HPDE6-E6E7 (cell line): ENCODE data around the gene IMP4.
A peak's percentile ranks its signal among the peaks of the same experiment; 100 is the strongest.
"Not testable (repeated sequence)": the region's sequence is repeated elsewhere in the genome, so short reads cannot be mapped to it uniquely, and the experiment has no call there.

Source experiments
- DNase-seq: peaks from one replicate; pipeline ENCODE4 v3.0.0; 2011; ENCODE audit warnings: missing footprints; ENCODE audit errors: extremely low spot score

Gene IMP4, protein sequence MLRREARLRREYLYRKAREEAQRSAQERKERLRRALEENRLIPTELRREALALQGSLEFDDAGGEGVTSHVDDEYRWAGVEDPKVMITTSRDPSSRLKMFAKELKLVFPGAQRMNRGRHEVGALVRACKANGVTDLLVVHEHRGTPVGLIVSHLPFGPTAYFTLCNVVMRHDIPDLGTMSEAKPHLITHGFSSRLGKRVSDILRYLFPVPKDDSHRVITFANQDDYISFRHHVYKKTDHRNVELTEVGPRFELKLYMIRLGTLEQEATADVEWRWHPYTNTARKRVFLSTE

GRCh38 chr2:130342533-130343275 is at the start of gene IMP4:
Gene IMP4 (plus strand): TSS chr2:130342897. CDS start chr2:130342933, 36 bp downstream.
- peak; percentile 85 for DNase-seq

DNA sequence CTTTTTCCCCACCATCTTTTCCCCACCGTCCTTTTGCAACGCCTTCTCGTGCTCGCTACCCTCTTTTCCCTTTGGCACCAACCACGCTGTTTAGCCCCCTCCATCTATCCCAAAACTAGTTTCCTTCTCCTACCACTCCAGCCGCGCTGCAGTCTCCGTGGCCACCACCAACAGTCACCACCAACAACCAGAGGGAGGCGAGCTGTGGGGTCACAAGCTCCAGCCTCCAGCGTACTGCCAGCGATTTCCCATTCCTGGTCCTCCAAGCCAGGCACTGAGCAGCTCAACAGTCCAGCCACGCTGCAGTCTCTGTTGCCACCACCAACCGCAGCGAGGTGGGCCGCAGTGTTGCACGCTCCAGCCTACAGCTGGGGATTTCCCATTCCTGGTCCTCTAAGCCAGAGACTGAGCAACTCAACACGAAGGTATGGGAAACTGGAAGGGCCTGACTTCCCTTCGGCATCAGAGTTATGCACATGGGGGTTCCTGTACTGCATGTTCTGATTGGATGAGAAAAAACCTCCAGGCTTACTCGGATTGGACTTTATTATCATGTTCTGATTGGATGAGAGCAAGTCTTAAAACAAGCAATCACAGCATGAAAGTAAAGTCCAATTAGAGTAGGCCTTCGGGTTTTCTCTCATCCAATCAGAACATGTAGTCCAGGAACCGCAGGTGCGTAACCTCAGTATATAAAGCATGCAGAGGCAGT is 42.3 kb upstream of the IMP4 start:
- no peak for DNase-seq

DNA sequence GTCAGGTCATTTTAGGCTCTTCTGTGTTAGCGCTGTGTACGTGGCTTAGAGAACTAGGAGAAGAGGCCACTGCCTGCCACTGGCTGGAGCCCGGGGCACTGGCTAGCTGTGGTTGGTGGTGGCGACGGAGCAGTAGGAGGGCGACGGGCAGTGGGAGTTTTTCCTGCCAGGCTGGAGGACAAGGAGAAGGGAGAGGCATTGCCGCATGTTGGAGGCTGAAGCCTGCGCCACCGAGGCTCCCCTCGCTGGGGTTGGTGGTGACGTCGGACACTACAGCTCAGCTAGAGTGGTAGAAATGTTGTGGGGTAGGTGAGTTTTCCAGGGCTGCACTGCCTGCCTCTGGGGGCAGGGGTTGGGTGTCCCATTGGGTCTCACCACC is 41.7 kb upstream of the IMP4 start:
- DNase-seq, result no peak

DNA sequence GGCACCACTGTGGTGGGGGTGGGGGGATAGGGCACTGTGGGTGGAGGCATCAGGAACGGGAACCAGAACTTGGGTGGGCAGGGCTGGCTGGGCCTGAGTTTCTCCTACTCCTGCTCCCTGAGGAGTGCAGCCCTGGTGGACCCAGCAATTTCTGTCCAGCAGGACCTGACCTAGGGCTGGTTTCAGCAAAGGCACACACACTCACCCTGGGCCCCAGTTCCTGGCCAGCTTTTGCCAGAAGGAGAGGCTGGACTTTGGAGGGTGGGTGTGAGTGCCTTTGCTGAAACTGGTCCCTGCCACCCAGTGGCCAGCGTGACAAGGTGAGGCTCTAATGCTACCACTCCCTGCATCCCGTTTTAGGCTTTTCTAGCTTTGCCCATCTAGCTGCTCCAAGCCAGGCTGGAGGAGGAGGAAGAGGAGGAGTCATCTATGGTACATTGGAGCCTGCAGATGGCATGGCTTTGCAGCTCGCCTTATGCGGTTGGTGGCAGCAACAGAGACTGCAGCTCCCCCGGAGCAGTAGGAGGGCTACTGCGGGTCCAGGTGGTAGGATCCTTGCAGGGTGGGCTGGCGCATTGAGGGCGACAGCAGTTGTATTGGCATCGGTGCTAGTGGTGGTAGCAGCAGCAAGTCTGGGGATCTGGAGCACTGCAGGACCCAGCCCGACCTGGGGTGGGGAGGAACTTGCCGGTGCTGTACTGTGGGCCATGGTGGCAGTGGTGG is 40.4 kb upstream of the IMP4 start:
- DNase-seq, result no peak

- DNase-seq, result no peak
Measured at GRCh38 chr2:130303169-130303568, 39.5 kb upstream of the IMP4 start.

DNA sequence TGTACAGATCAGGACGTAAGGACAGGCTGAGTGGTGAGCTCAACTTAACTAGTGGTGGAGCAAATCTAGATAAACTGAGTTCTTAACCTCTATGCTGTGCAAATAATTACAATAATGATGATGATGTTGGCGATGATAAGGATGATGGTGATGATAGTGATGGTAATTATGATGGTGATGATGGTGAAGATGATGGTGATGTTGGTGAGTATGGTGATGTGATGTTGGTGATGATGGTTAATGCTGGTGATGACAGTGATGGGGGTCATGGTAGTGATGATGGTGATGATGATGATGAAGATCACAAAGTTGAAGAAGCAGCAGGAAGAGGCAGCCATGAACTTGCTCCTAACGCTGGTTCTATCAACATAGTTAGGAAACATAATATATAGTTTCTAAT is 38.0 kb upstream of the IMP4 start:
- DNase-seq, result no peak

- no peak for DNase-seq
Measured at GRCh38 chr2:130307850-130308249, 34.8 kb upstream of the IMP4 start.

- no peak for DNase-seq
Measured at GRCh38 chr2:130310881-130311280, 31.8 kb upstream of the IMP4 start.

DNA sequence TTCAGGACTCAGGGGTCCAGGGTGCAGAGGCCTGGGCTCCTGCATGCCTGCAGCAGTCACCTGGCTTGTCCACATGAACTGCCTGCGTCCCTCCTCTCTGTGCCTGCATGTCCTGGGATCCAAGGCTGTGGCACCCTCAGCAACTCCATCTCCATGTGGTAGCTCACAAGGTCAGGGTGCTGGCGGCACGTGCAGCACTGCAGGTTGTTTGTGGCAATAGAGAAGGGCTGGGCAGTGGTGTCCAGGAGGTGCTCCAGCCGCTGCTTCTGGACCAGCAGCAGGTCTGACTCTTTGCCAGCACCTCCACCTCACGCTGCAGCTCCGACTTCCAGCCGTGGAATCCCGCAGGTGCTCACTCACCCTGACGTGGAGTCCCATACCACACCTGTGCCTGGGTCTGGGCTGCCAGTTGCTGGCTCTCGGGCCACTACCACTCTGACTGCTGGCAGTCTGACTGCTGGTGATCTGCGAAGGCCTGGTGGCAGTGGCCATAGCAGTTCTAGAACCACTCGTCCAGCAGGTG is 28.8 kb upstream of the IMP4 start:
- no peak for DNase-seq

DNA sequence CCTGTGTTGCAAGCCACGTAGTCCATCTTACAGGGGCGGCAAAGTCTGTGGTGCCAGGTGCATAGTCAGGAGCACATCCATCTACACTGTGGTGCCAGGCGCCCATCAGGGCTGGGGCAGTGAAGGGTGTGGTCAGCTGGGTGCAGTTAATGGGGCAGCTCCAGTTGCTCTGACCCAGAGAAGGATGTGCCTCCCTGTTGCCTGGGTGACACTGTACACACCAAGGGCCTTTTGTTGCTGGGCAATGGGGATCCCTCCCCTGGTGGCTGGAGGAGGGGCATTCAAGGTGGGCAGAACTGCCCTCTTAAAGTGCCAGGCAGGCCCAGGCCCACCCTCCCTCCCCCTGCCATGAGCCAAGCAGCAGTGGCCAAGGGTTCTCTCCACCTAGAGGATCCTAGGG is 28.3 kb upstream of the IMP4 start:
- DNase-seq, result no peak

- DNase-seq, result no peak
Measured at GRCh38 chr2:130316596-130316995, 26.1 kb upstream of the IMP4 start.

- no peak for DNase-seq
Measured at GRCh38 chr2:130318906-130319305, 23.8 kb upstream of the IMP4 start.

DNA sequence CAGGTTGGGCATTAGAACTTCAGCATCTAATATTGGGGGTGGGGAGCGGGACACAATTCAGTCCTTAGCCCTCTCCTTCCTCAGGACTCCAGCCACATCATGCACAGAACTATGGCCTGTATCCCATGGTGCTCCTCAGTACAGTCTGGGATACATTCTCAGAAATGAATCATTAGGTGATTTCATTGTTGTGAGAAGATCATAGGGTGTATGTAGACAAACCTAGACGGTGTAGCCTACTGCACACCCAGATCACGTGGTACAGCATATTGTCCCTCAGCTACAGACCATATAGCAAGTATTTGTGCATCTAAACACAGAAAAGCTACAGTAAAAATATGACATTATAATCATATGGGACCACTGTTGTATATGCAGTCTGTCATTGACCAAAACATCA is 23.2 kb upstream of the IMP4 start:
- no peak for DNase-seq

DNA sequence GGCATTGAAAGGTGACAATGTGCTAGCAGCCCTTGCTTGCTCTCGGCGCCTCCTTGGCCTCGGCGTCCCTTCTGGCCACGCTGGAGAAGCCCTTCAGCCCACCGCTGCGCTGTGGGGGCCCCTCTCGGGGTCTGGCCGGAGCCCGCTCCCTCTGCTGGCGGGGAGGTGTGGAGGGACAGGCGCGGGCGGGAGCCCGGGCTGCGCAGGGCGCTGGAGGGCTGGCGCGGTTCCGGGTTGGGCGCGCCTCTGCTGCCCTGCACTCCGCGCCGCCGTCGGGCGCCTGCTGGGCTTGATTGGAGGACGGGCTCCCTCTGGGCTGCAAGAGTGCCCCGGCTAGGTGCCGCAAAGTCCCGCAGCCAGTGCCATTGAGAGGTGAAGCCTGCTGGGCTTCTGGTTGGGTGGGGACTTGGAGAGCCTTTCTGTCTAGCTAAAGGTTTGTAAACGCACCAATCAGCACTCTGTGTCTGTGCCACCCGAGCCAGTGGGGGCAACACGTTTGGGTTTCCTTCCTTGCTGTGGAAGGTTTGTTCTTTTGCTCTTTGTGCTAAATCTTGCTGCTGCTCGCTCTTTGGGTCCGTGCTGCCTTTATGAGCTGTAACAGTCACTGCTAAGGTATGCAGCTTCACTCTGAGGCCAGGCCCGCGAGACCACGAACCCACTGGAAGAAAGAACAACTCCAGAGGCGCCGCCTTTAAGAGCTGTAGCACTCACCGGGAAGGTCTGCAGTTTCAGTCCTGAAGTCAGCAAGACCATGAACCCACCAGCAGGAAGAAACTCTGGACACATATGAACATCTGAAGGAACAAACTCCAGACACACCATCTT is 14.8 kb upstream of the IMP4 start:
- DNase-seq, result no peak

DNA sequence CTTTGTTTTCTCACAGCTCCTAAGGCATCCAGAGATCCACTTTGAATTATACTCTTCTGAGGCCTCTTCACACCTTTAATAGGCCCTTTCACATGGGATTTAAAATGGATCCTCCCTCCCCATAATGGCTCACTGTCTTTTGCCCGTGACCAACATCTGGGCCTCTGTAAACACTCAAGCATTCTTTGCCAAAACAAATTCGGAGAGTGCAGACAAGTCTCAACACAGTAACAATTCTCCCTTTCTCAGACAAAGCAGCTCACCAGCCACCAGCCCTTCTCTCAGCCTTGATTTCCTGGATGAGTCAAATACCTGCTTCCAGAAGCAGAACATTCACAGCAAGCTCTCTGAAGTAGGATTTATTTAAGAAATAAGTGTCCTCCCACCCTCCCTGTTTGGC is 14.0 kb upstream of the IMP4 start:
- DNase-seq, result peak; percentile 75

DNA sequence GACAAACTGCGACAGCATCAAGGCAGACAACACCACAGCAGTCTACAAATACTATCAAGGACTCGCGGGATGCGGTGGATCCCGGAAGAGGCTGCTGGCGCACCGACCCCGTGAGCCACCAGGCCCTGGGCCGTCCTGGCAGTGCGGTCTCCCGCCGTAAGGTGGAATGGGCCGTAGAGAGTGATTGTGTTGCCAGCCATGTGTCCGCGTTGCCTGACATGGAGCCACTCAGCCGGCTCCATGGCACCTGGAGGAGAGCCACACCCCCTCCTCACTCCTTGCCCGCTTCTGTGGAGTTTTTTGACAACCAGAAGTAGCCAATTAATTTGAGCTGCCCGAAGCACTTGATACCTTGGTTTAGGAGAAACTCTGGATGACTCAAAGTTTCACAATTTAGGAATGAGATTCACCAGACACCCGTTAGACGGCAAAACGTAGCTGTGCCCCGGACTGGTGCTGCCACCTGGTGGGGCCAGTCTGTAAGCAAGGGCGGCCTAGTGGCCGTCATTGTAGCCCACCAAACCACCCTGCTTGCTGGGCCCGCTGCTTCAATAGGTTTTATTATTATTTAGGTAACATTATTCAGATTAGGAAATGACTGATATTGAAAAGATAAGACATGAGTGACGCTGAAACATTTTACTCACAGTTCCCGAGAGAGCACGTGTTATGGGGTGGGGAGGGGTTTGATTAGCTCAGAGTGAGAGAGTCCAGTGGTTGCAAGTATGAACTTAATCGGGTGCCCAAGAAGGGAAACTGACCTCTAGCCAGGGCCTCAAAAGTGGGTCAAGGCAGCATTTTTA is 10.2 kb upstream of the IMP4 start:
- peak; percentile 49 for DNase-seq

DNA sequence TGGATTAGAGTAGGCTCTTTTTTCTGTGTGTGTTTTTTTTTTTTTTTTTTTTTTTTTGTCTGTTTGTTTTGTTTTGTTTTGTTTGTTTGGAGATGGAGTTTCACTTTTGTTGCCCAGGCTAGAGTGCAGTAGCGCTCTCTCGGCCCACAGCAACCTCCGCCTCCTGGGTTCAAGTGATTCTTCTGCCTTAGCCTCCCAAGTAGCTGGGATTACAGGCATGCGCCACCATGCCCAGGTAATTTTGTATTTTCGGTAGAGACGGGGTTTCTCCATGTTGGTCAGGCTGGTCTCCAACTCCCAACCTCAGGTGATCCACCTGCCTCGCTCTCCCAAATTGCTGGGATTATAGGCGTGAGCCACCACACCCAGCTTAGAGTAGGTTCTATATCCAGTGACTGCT is 9.4 kb upstream of the IMP4 start:
- DNase-seq, result not testable (repeated sequence)

DNA sequence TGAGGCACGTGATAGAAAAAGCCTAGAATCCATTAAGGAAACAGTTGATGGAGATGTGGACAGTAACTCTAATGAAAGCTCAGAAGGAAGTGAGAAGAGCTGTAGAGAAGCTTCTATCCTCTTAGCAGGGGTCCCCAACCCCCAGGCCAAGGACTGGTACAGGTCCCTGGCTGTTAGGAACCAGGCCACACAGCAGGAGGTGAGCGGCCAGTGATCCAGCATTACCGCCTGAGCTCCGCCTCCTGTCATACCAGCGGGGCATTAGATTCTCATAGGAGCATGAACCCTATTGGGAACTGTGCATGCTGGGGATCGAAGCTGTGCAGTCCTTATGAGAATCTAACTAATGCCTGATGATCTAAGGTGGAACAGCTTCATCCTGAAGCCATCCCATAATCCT is 8.7 kb upstream of the IMP4 start:
- no peak for DNase-seq

GRCh38 chr2:130335226-130335625 is 7.5 kb upstream of the IMP4 start:
- no peak for DNase-seq
